Neutrophil (primary cell): ENCODE data around the gene NKX2-2.

Experiments used
- H3K27ac ChIP-seq: fragments of 200-600 bp; sonication (generic); 2 replicates; pipeline ENCODE4 v1.5.1; 2016; ENCODE audit warnings: mild to moderate bottlenecking, moderate library complexity
- H3K27me3 ChIP-seq: fragments of 200-600 bp; sonication (generic); 2 replicates; pipeline ENCODE4 v1.6.0; 2016; ENCODE audit warnings: mild to moderate bottlenecking
- H3K36me3 ChIP-seq: fragments of 200-600 bp; sonication (generic); 2 replicates; pipeline ENCODE4 v1.5.1; 2017
- H3K4me1 ChIP-seq, 2 experiments: fragments of 200-600 bp in 1 of 2; sonication (generic) in 1 of 2; 1 replicate in 1 of 2; 2 replicates in 1 of 2; pipeline versions ENCODE4 v1.5.1 to v1.6.1; 2013 to 2016; ENCODE audit warnings: low read depth in 1 of 2, low read length in 1 of 2, mild to moderate bottlenecking in 1 of 2, moderate library complexity in 1 of 2; ENCODE audit not compliant: control insufficient read depth in 1 of 2, insufficient read depth in 1 of 2
- H3K4me3 ChIP-seq, 2 experiments: fragments of 200-600 bp in 1 of 2; sonication (generic) in 1 of 2; 1 replicate in 1 of 2; 2 replicates in 1 of 2; pipeline ENCODE4 v1.5.1; 2013 to 2016; ENCODE audit warnings: low read depth in 1 of 2, low read length in 1 of 2, mild to moderate bottlenecking in 1 of 2, moderate library complexity in 1 of 2
- H3K9me3 ChIP-seq: fragments of 200-600 bp; sonication (generic); 2 replicates; pipeline ENCODE4 v1.5.1; 2016
- CTCF ChIP-seq: fragments of 200-600 bp; sonication (generic); IDR thresholded peaks from 2 replicates; pipeline ENCODE4 v1.5.1; 2016; ENCODE audit warnings: antibody characterized with exemption

The NKX2-2 gene

GRCh38 chr20:21513881-21514540 is at the start of gene NKX2-2:
Gene NKX2-2 (minus strand): TSS chr20:21514064. CDS start chr20:21513669, 395 bp downstream.
- no peak for TF ChIP-seq CTCF
- Histone ChIP-seq H3K9me3 (no peaks in the 10 kb centered on the region), H3K36me3 (no peaks in the 10 kb centered on the region), H3K4me3 (no peak within 1 kb of the TSS), H3K27ac (no peak within 1 kb of the TSS), H3K27me3 (peaks cover 100% of the 10 kb centered on the region), H3K4me1 (peaks cover 31 to 53% of the 10 kb centered on the region in 2 experiments)

- H3K36me3 ChIP-seq = no peaks in the 10 kb centered on the region
- no peak overlapping the region for H3K27ac ChIP-seq
- no peaks in the 10 kb centered on the region for H3K9me3 ChIP-seq
- no peak overlapping the region for H3K4me3 ChIP-seq
- peaks cover 63% of the 10 kb centered on the region for H3K27me3 ChIP-seq
- TF ChIP-seq CTCF = no peak
- H3K4me1 ChIP-seq = no peaks in the 10 kb centered on the region
Measured at GRCh38 chr20:21562656-21563055, 48.8 kb upstream of the NKX2-2 start.

- H3K36me3 ChIP-seq = no peaks in the 10 kb centered on the region
- H3K4me1 ChIP-seq = no peaks in the 10 kb centered on the region
- no peaks in the 10 kb centered on the region for H3K9me3 ChIP-seq
- H3K27ac ChIP-seq = no peak overlapping the region
- H3K4me3 ChIP-seq = no peak overlapping the region
- no peak for TF ChIP-seq CTCF
- peaks cover 61% of the 10 kb centered on the region for H3K27me3 ChIP-seq
Measured at GRCh38 chr20:21559305-21559704, 45.4 kb upstream of the NKX2-2 start.

- H3K27me3 ChIP-seq = peaks cover 79% of the 10 kb centered on the region
- no peak overlapping the region for H3K4me3 ChIP-seq
- H3K9me3 ChIP-seq = no peaks in the 10 kb centered on the region
- H3K36me3 ChIP-seq = no peaks in the 10 kb centered on the region
- no peak overlapping the region for H3K27ac ChIP-seq
- no peak for TF ChIP-seq CTCF
- H3K4me1 ChIP-seq = no peaks in the 10 kb centered on the region
Measured at GRCh38 chr20:21557241-21558020, 43.6 kb upstream of the NKX2-2 start.

- H3K27ac ChIP-seq = no peak overlapping the region
- H3K27me3 ChIP-seq = peaks cover 76% of the 10 kb centered on the region
- TF ChIP-seq CTCF = no peak
- H3K4me3 ChIP-seq = no peak overlapping the region
- H3K36me3 ChIP-seq = no peaks in the 10 kb centered on the region
- no peaks in the 10 kb centered on the region for H3K9me3 ChIP-seq
- no peaks in the 10 kb centered on the region for H3K4me1 ChIP-seq
Measured at GRCh38 chr20:21556398-21556797, 42.5 kb upstream of the NKX2-2 start.
